ENCODE results near the gene OGFR.

The OGFR gene

GRCh38 chr20:62774762-62775161 is 29.9 kb upstream of the OGFR start:
- Mint-ChIP-seq H3K4me3 (no peak overlapping the region), H3K27ac (peak overlapping the region; percentile 98), H3K4me1 (peaks cover 46% of the 10 kb centered on the region)

GRCh38 chr20:62775206-62775605 is 29.4 kb upstream of the OGFR start:
- DNase-seq (ENCODE audit: low spot score in 2 of 2): no peak
- Mint-ChIP-seq H3K27ac (peak overlapping the region; percentile 98), H3K36me3 (no peaks in the 10 kb centered on the region)

More at GRCh38 chr20:62774762-62775161, 29.9 kb upstream of the OGFR start:
- ATAC-seq (no peak), DNase-seq (ENCODE audit: low spot score in 2 of 2) (no peak)
- H3K9me3 Mint-ChIP-seq: peaks cover 3% of the 10 kb centered on the region
- no peaks in the 10 kb centered on the region for H3K36me3 Mint-ChIP-seq

GRCh38 chr20:62776035-62776691 is 28.5 kb upstream of the OGFR start:
- Mint-ChIP-seq H3K4me3 (peak overlapping the region; percentile 61), H3K36me3 (no peaks in the 10 kb centered on the region)

More at GRCh38 chr20:62775206-62775605, 29.4 kb upstream of the OGFR start:
- Mint-ChIP-seq H3K9me3 (peaks cover 3% of the 10 kb centered on the region), H3K4me1 (peaks cover 46% of the 10 kb centered on the region), H3K4me3 (no peak overlapping the region)
- ATAC-seq: no peak

GRCh38 chr20:62776692-62777527 is 27.7 kb upstream of the OGFR start:
- H3K36me3 Mint-ChIP-seq: no peaks in the 10 kb centered on the region
- peaks cover 3% of the 10 kb centered on the region for H3K9me3 Mint-ChIP-seq
- H3K27ac Mint-ChIP-seq: peak overlapping the region; percentile 98
- DNase-seq (ENCODE audit: low spot score in 2 of 2): peak in 1 of 2 donors; percentile 66
- H3K4me3 Mint-ChIP-seq: peak overlapping the region; percentile 61
- peaks cover 46% of the 10 kb centered on the region for H3K4me1 Mint-ChIP-seq
- peak; percentile 74 for ATAC-seq

More at GRCh38 chr20:62776035-62776691, 28.5 kb upstream of the OGFR start:
- DNase-seq (ENCODE audit: low spot score in 2 of 2) (no peak), ATAC-seq (no peak)
- H3K9me3 Mint-ChIP-seq: peaks cover 3% of the 10 kb centered on the region
- peak overlapping the region; percentile 98 for H3K27ac Mint-ChIP-seq
- peaks cover 46% of the 10 kb centered on the region for H3K4me1 Mint-ChIP-seq

- peaks cover 42% of the 10 kb centered on the region for H3K4me1 Mint-ChIP-seq
- H3K4me3 Mint-ChIP-seq: peak overlapping the region; percentile 61
- H3K36me3 Mint-ChIP-seq: no peaks in the 10 kb centered on the region
- no peak for ATAC-seq
- peak overlapping the region; percentile 98 for H3K27ac Mint-ChIP-seq
- H3K9me3 Mint-ChIP-seq: peaks cover 3% of the 10 kb centered on the region
- no peak for DNase-seq (ENCODE audit: low spot score in 2 of 2)
Measured at GRCh38 chr20:62777528-62777830, 27.2 kb upstream of the OGFR start.

GRCh38 chr20:62778058-62778457 is 26.6 kb upstream of the OGFR start:
- Mint-ChIP-seq H3K36me3 (no peaks in the 10 kb centered on the region), H3K4me1 (peaks cover 43% of the 10 kb centered on the region), H3K4me3 (no peak overlapping the region), H3K9me3 (peaks cover 3% of the 10 kb centered on the region), H3K27ac (peak overlapping the region; percentile 65)
- DNase-seq (ENCODE audit: low spot score in 2 of 2): no peak
- ATAC-seq: no peak

- Mint-ChIP-seq H3K36me3 (no peaks in the 10 kb centered on the region), H3K9me3 (peaks cover 3% of the 10 kb centered on the region), H3K4me3 (no peak overlapping the region), H3K4me1 (peaks cover 40% of the 10 kb centered on the region), H3K27ac (peak overlapping the region; percentile 65)
- DNase-seq (ENCODE audit: low spot score in 2 of 2): no peak
- ATAC-seq: no peak
Measured at GRCh38 chr20:62778601-62779416, 25.8 kb upstream of the OGFR start.

GRCh38 chr20:62779417-62779685 is 25.3 kb upstream of the OGFR start:
- Mint-ChIP-seq H3K4me3 (no peak overlapping the region), H3K36me3 (no peaks in the 10 kb centered on the region), H3K9me3 (peaks cover 3% of the 10 kb centered on the region), H3K4me1 (peaks cover 36% of the 10 kb centered on the region), H3K27ac (no peak overlapping the region)
- ATAC-seq: no peak
- DNase-seq (ENCODE audit: low spot score in 2 of 2): no peak

GRCh38 chr20:62780204-62780603 is 24.4 kb upstream of the OGFR start:
- Mint-ChIP-seq H3K9me3 (peaks cover 3% of the 10 kb centered on the region), H3K36me3 (no peaks in the 10 kb centered on the region), H3K4me3 (no peak overlapping the region), H3K4me1 (peaks cover 28% of the 10 kb centered on the region), H3K27ac (no peak overlapping the region)
- ATAC-seq: no peak
- no peak for DNase-seq (ENCODE audit: low spot score in 2 of 2)

GRCh38 chr20:62780696-62781095 is 23.9 kb upstream of the OGFR start:
- DNase-seq (ENCODE audit: low spot score in 2 of 2) (no peak), ATAC-seq (no peak)
- H3K9me3 Mint-ChIP-seq: peaks cover 3% of the 10 kb centered on the region
- H3K4me1 Mint-ChIP-seq: peaks cover 23% of the 10 kb centered on the region
- H3K36me3 Mint-ChIP-seq: no peaks in the 10 kb centered on the region
- no peak overlapping the region for H3K4me3 Mint-ChIP-seq
- no peak overlapping the region for H3K27ac Mint-ChIP-seq

- Mint-ChIP-seq H3K9me3 (no peaks in the 10 kb centered on the region), H3K4me3 (no peak overlapping the region), H3K27ac (no peak overlapping the region), H3K4me1 (peaks cover 10% of the 10 kb centered on the region), H3K36me3 (no peaks in the 10 kb centered on the region)
- no peak for ATAC-seq
- DNase-seq (ENCODE audit: low spot score in 2 of 2): no peak
Measured at GRCh38 chr20:62782149-62782892, 22.3 kb upstream of the OGFR start.

- Mint-ChIP-seq H3K4me3 (no peak overlapping the region), H3K4me1 (peaks cover 13% of the 10 kb centered on the region), H3K9me3 (no peaks in the 10 kb centered on the region), H3K27ac (no peak overlapping the region), H3K36me3 (no peaks in the 10 kb centered on the region)
- no peak for DNase-seq (ENCODE audit: low spot score in 2 of 2)
- ATAC-seq: no peak
Measured at GRCh38 chr20:62782893-62783278, 21.7 kb upstream of the OGFR start.

- no peak for ATAC-seq
- H3K4me3 Mint-ChIP-seq: no peak overlapping the region
- H3K9me3 Mint-ChIP-seq: no peaks in the 10 kb centered on the region
- H3K27ac Mint-ChIP-seq: no peak overlapping the region
- no peaks in the 10 kb centered on the region for H3K36me3 Mint-ChIP-seq
- DNase-seq (ENCODE audit: low spot score in 2 of 2): no peak
- peaks cover 14% of the 10 kb centered on the region for H3K4me1 Mint-ChIP-seq
Measured at GRCh38 chr20:62784497-62784896, 20.1 kb upstream of the OGFR start.

GRCh38 chr20:62785393-62785792 is 19.2 kb upstream of the OGFR start:
- Mint-ChIP-seq H3K36me3 (no peaks in the 10 kb centered on the region), H3K4me1 (peaks cover 14% of the 10 kb centered on the region), H3K4me3 (no peak overlapping the region), H3K27ac (no peak overlapping the region), H3K9me3 (no peaks in the 10 kb centered on the region)
- no peak for DNase-seq (ENCODE audit: low spot score in 2 of 2)
- no peak for ATAC-seq

- no peaks in the 10 kb centered on the region for H3K36me3 Mint-ChIP-seq
- H3K4me1 Mint-ChIP-seq: peaks cover 15% of the 10 kb centered on the region
- no peak overlapping the region for H3K4me3 Mint-ChIP-seq
- no peaks in the 10 kb centered on the region for H3K9me3 Mint-ChIP-seq
- no peak for ATAC-seq
- H3K27ac Mint-ChIP-seq: no peak overlapping the region
- DNase-seq (ENCODE audit: low spot score in 2 of 2): no peak
Measured at GRCh38 chr20:62786157-62786556, 18.5 kb upstream of the OGFR start.
